ENCODE measurements around the gene C12orf76. TPM values are rescaled to one million over a fixed set of nuclear protein-coding genes. Genes with fewer than 3 reads are reported as not detected.

Gene C12orf76
- total RNA-seq, 1 donor from 2014 or later = 0.96 TPM

DNA sequence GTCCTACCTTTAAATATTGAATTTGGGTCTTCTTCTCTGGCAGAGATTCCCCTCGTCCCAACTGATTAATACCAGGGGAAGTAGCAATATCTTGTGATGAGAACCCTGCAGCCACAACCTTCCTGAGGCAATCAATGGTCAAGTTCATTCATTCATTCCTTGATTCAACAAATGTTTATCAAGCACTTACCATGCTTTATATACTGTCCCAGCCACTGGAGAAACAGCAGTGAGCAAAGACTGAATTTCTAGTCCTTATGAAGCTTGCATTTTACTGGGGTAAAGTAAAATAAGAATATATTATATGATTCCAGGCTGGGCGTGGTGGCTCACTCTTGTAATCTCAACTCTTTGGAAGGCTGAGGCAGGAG is 51.9 kb downstream of the C12orf76 start:
- Histone ChIP-seq H3K4me1 (peaks cover 7 to 18% of the 10 kb centered on the region in 2 donors), H3K9me3 (no peaks in the 10 kb centered on the region), H3K27ac (peak overlapping the region in 1 of 2 donors; percentile 77), H3K4me3 (peak overlapping the region; percentile 75 to 98), H3K27me3 (no peaks in the 10 kb centered on the region), H3K36me3 (no peaks in the 10 kb centered on the region)
- intact Hi-C loops (cut with DNase I) = loop anchor here (5.0 to 10.0 kb wide), 4 partner anchors 94 to 1434 kb away; partner anchors contain the start of genes ARPC3, ISCU, PPTC7 and SART3
- TF ChIP-seq, protein P1, sequence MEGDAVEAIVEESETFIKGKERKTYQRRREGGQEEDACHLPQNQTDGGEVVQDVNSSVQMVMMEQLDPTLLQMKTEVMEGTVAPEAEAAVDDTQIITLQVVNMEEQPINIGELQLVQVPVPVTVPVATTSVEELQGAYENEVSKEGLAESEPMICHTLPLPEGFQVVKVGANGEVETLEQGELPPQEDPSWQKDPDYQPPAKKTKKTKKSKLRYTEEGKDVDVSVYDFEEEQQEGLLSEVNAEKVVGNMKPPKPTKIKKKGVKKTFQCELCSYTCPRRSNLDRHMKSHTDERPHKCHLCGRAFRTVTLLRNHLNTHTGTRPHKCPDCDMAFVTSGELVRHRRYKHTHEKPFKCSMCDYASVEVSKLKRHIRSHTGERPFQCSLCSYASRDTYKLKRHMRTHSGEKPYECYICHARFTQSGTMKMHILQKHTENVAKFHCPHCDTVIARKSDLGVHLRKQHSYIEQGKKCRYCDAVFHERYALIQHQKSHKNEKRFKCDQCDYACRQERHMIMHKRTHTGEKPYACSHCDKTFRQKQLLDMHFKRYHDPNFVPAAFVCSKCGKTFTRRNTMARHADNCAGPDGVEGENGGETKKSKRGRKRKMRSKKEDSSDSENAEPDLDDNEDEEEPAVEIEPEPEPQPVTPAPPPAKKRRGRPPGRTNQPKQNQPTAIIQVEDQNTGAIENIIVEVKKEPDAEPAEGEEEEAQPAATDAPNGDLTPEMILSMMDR (IDR thresholded peaks at IDR 0.05) = no peak
- DNase-seq (ENCODE audit: low spot score in 2 of 2) = no peak

DNA sequence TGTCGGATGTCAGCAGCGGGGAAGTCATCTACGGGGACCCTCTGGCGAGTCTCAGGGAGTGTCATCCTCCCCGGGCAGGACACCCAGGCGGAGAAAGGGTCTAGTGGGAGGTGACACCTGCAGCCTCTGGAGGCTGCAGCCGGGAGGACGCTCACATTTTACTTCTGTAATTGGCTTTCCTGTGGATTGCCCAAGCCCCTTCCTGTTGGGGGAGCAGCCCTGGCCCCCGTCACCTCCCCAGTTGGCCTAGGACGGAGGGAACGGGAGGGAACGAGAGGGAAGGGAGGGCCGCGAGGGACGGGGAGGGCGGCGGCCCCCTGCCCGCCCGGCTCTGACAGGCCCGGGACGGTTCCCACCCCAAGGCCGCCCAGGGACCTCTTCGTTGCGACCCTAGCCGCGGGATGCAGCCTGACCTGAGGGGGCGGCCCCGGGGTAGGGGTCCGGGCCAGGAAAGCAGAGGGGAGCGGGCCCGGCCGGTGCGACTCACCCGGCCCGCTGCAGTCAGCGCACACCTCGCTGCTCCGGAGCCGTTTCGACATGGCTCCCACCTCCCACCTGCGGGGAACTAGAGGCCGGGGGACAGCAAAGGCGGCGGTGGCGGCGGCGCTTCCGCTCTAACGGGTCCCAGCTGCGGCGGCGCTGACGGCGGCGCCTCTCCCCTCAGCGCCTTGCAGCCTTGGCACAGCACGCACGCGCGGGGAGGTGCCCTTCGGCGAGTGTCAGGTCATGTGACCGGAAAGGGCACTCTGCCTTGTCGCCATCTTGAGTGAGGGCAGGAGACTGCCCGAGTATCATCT is 52.4 kb downstream of the C12orf76 start, which contains the start of gene GIT2:
Gene GIT2, minus strand, starts transcription at position 683 of the 797 bp plus-strand sequence. Its CDS starts 144 bp downstream, at position 539.
- H3K27me3 ChIP-seq = no peaks in the 10 kb centered on the region
- DNase-seq (ENCODE audit: low spot score in 2 of 2) = peak; percentile 79 to 97
- intact Hi-C loops (cut with DNase I) = loop anchor here (5.0 to 10.0 kb wide), 4 partner anchors 94 to 1434 kb away; partner anchors contain the start of genes ARPC3, ISCU, PPTC7 and SART3
- peak within 1 kb of the TSS; percentile 75 to 98 for H3K4me3 ChIP-seq
- peak within 1 kb of the TSS; percentile 77 to 78 for H3K27ac ChIP-seq
- H3K36me3 ChIP-seq = peaks cover 0 to 2% of the 10 kb centered on the region in 2 donors
- TF ChIP-seq, protein P1 (IDR thresholded peaks at IDR 0.05) = no peak
- H3K9me3 ChIP-seq = no peaks in the 10 kb centered on the region
- peaks cover 7 to 13% of the 10 kb centered on the region in 2 donors for H3K4me1 ChIP-seq

DNA sequence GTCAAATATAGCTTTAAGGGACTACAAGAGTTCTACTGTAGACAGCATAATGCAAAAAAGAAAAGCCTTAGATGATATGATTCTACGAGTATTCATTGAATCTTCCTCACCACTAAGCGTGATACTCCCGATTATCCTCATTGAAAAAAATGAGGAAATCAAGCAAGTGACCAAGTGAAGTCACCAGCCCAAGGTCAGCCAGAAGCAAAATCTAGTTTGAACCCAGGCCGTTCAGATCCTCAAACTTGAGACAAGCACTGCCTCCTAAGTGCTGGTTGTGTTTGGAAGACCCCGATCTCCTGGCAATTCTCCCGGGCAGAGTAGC is 53.0 kb downstream of the C12orf76 start:
- Histone ChIP-seq H3K4me3 (peak overlapping the region; percentile 75 to 98), H3K27me3 (no peaks in the 10 kb centered on the region), H3K9me3 (no peaks in the 10 kb centered on the region), H3K4me1 (peaks cover 5 to 11% of the 10 kb centered on the region in 2 donors), H3K27ac (peak overlapping the region; percentile 77 to 78), H3K36me3 (peaks cover 0 to 5% of the 10 kb centered on the region in 2 donors)
- no peak for DNase-seq (ENCODE audit: low spot score in 2 of 2)
- TF ChIP-seq, protein P1 (IDR thresholded peaks at IDR 0.05) = no peak
- intact Hi-C loops (cut with DNase I) = loop anchor here (5.0 to 10.0 kb wide), 4 partner anchors 93 to 1433 kb away; partner anchors contain the start of genes ARPC3, ISCU, PPTC7 and SART3

DNA sequence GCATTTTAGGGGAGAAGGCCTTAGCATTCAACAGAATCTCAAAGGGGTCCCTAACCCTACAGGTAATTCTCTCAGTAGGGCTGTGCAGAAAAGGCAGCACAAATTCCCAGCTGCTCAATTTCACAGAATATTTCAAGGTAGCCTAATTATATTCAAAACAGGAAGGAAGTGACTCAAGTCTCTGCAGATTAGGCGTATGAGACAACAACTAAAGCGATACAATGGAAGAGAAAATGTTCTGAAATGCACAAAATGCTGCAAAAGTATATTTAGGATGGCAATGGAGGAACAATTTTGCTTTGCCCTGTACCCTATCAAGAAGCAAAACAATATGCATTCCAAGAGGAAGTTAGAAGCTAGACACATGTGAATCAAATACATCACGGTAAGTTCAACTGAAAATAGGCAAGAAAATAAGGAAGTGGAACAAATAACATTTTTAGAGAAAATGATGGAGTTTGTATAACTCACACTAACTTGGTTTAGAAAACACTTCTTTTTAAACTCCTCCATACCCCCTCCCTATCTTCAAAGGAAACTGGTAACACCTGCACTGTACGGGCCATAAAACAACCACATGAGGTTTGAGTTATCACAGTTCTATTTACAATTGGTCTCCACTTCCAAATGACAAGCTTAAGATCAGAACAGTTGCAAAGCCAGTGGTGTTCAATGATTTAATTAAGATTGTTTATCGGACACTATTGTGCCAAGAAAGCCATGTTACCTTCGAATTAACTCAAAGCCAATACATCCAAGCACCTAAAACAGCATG is 53.7 kb downstream of the C12orf76 start:
- Histone ChIP-seq H3K36me3 (peaks cover 2 to 9% of the 10 kb centered on the region in 2 donors), H3K4me3 (peak overlapping the region; percentile 75 to 98), H3K9me3 (no peaks in the 10 kb centered on the region), H3K27ac (peak overlapping the region in 1 of 2 donors; percentile 78), H3K4me1 (peaks cover 3 to 10% of the 10 kb centered on the region in 2 donors), H3K27me3 (no peaks in the 10 kb centered on the region)
- DNase-seq (ENCODE audit: low spot score in 2 of 2) = no peak
- intact Hi-C loops (cut with DNase I) = loop anchor here (5.0 to 10.0 kb wide), 4 partner anchors 92 to 1432 kb away; partner anchors contain the start of genes ARPC3, ISCU, PPTC7 and SART3
- TF ChIP-seq, protein P1 (IDR thresholded peaks at IDR 0.05) = no peak

DNA sequence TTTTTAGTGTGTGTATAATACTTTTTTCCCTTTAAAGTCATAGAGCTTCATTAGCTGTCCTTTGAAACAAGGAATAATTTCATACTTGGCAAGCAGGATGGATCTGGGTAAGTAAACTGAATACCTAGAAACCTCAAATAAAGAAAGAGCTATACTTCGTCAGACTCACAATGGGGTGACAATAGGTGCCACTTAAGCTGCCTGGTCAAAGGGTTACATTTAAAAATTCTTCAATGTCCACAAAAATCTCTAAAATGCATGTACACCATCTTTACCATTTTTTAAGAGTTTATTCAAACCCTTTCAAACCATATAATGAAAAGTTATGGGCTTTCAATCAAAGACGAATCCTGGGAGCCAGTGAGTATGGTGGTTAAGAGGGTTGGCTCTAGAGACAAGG is 55.2 kb downstream of the C12orf76 start:
- intact Hi-C loops (cut with DNase I) = loop anchor here (10.0 kb wide), 1 partner anchor 592 kb away; the partner anchor contains the start of gene PPTC7
- Histone ChIP-seq H3K27me3 (no peaks in the 10 kb centered on the region), H3K4me1 (peaks cover 3 to 7% of the 10 kb centered on the region in 2 donors), H3K27ac (no peak overlapping the region), H3K36me3 (peaks cover 15 to 17% of the 10 kb centered on the region in 2 donors), H3K9me3 (no peaks in the 10 kb centered on the region), H3K4me3 (no peak overlapping the region)
- DNase-seq (ENCODE audit: low spot score in 2 of 2) = no peak
- TF ChIP-seq, protein P1 (IDR thresholded peaks at IDR 0.05) = no peak
